SU-DHL-6 (cell line): ENCODE results near the gene FN1.

Source experiments
- H2AFZ ChIP-seq: fragments of 200-600 bp; sonication (generic); 2 replicates; pipeline ENCODE4 v1.6.1; 2014; ENCODE audit warnings: low read depth, mild to moderate bottlenecking, moderate library complexity, mixed read lengths, antibody characterized with exemption, low read length; ENCODE audit not compliant: severe bottlenecking
- H3F3A ChIP-seq: fragments of 200-600 bp; shearing (Covaris generic); 2 replicates; pipeline ENCODE4 v1.6.0; 2016; ENCODE audit warnings: antibody characterized with exemption, mild to moderate bottlenecking; ENCODE audit not compliant: insufficient read depth
- H3K27ac ChIP-seq: fragments of 200-600 bp; sonication (generic); 2 replicates; pipeline ENCODE4 v1.5.1; 2016; ENCODE audit warnings: low read depth, mild to moderate bottlenecking, low read length, moderate library complexity, mixed read lengths
- H3K27me3 ChIP-seq: fragments of 200-600 bp; sonication (generic), shearing (Covaris generic); 2 replicates; pipeline ENCODE4 v1.6.0; 2014; ENCODE audit warnings: mild to moderate bottlenecking, low read length
- H3K36me3 ChIP-seq: fragments of 200-600 bp; sonication (generic); 2 replicates; pipeline ENCODE4 v1.6.1; 2014; ENCODE audit warnings: mild to moderate bottlenecking, low read length, mixed read lengths
- H3K4me2 ChIP-seq: fragments of 300-600, 200-600 bp; shearing (Covaris generic), sonication (generic); 2 replicates; pipeline ENCODE4 v1.6.0; 2014; ENCODE audit warnings: low read length, low read depth, mild to moderate bottlenecking; ENCODE audit not compliant: poor library complexity, severe bottlenecking
- H3K4me3 ChIP-seq: fragments of 200-600 bp; sonication (generic); 2 replicates; pipeline ENCODE4 v1.5.1; 2014; ENCODE audit warnings: antibody characterized with exemption, low read length, mild to moderate bottlenecking, mixed read lengths; ENCODE audit not compliant: insufficient read depth, poor library complexity, severe bottlenecking
- H3K79me2 ChIP-seq: fragments of 200-600 bp; sonication (generic); 2 replicates; pipeline ENCODE4 v1.6.1; 2014; ENCODE audit warnings: mild to moderate bottlenecking, low read length, moderate library complexity; ENCODE audit not compliant: insufficient read depth
- H3K9ac ChIP-seq: fragments of 200-600 bp; sonication (generic); 2 replicates; pipeline ENCODE4 v1.7.0; 2014; ENCODE audit warnings: mild to moderate bottlenecking, low read length
- H3K9me2 ChIP-seq: fragments of 200-600 bp; sonication (generic); replicated peaks from 2 replicates; pipeline ENCODE4 v1.6.1; 2014; ENCODE audit warnings: low read length; ENCODE audit not compliant: insufficient read depth
- H3K9me3 ChIP-seq: fragments of 200-600 bp; sonication (generic); 2 replicates; pipeline ENCODE4 v1.6.1; 2014; ENCODE audit warnings: low read length, mixed read lengths; ENCODE audit not compliant: insufficient read depth
- H4K20me1 ChIP-seq: fragments of 200-600 bp; sonication (generic); 2 replicates; pipeline ENCODE4 v1.6.1; 2014; ENCODE audit warnings: low read depth, mild to moderate bottlenecking, antibody characterized with exemption, low read length, moderate library complexity, mixed read lengths
- EZH2phosphoT487 ChIP-seq: fragments of 200-600 bp; sonication (generic), shearing (Covaris generic); conservative IDR thresholded peaks from 2 replicates; pipeline ENCODE4 v1.6.1; 2018; ENCODE audit warnings: mild to moderate bottlenecking, antibody characterized with exemption, low read length, moderate library complexity, mixed read lengths
- TF ChIP-seq, protein P1 (sequence below): fragments of 200-600 bp; sonication (generic); IDR thresholded peaks from one replicate; pipeline ENCODE4 v1.5.1; 2017; ENCODE audit warnings: antibody characterized with exemption, mild to moderate bottlenecking, low read length, moderate library complexity; ENCODE audit not compliant: insufficient read depth, poor library complexity, severe bottlenecking

FN1 gene

GRCh38 chr2:215450188-215451011, 14.5 kb upstream of the FN1 start:
- no peak overlapping the region for H2AFZ ChIP-seq
- no peaks in the 10 kb centered on the region for H3F3A ChIP-seq
- no peaks in the 10 kb centered on the region for H3K27me3 ChIP-seq
- no peak for TF ChIP-seq EZH2phosphoT487
- TF ChIP-seq, protein P1, sequence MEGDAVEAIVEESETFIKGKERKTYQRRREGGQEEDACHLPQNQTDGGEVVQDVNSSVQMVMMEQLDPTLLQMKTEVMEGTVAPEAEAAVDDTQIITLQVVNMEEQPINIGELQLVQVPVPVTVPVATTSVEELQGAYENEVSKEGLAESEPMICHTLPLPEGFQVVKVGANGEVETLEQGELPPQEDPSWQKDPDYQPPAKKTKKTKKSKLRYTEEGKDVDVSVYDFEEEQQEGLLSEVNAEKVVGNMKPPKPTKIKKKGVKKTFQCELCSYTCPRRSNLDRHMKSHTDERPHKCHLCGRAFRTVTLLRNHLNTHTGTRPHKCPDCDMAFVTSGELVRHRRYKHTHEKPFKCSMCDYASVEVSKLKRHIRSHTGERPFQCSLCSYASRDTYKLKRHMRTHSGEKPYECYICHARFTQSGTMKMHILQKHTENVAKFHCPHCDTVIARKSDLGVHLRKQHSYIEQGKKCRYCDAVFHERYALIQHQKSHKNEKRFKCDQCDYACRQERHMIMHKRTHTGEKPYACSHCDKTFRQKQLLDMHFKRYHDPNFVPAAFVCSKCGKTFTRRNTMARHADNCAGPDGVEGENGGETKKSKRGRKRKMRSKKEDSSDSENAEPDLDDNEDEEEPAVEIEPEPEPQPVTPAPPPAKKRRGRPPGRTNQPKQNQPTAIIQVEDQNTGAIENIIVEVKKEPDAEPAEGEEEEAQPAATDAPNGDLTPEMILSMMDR = no peak
- H3K36me3 ChIP-seq = no peaks in the 10 kb centered on the region
- H3K9me2 ChIP-seq = no peaks in the 10 kb centered on the region
- H4K20me1 ChIP-seq = no peaks in the 10 kb centered on the region
- no peaks in the 10 kb centered on the region for H3K9me3 ChIP-seq
- H3K4me2 ChIP-seq = no peak overlapping the region
- H3K9ac ChIP-seq = no peak overlapping the region
- no peak overlapping the region for H3K27ac ChIP-seq
- no peaks in the 10 kb centered on the region for H3K79me2 ChIP-seq
- H3K4me3 ChIP-seq = no peak overlapping the region

DNA sequence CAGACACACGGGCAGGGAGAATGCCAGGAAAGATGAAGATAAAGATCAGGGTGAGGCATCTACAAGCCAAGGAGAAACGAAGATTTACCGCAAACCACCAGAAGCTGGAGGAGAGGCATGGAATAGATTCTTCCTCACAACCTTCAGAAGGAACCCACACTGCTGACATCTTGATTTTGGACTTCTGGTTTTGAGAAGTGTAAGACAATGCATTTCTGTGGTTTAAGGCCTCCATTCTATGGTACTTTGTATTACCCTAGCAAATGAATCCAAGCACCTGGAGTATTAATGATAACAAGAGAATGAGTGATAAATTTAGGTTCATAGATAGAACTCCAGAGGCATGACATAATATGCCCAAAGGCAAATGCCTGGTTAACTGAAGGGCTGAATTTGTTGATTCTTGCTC, 11.8 kb upstream of the FN1 start:
- H3K4me2 ChIP-seq = no peak overlapping the region
- H3K27ac ChIP-seq = no peak overlapping the region
- H3K36me3 ChIP-seq = no peaks in the 10 kb centered on the region
- TF ChIP-seq, protein P1 = no peak
- no peak for TF ChIP-seq EZH2phosphoT487
- H3K27me3 ChIP-seq = no peaks in the 10 kb centered on the region
- no peak overlapping the region for H3K4me3 ChIP-seq
- H2AFZ ChIP-seq = no peak overlapping the region
- H4K20me1 ChIP-seq = no peaks in the 10 kb centered on the region
- no peaks in the 10 kb centered on the region for H3K79me2 ChIP-seq
- H3K9me3 ChIP-seq = no peaks in the 10 kb centered on the region
- H3F3A ChIP-seq = no peaks in the 10 kb centered on the region
- no peak overlapping the region for H3K9ac ChIP-seq
- H3K9me2 ChIP-seq = no peaks in the 10 kb centered on the region

- Histone ChIP-seq H3K9ac (no peak overlapping the region), H3F3A (no peaks in the 10 kb centered on the region), H3K9me3 (no peaks in the 10 kb centered on the region), H3K27ac (no peak overlapping the region), H3K4me2 (no peak overlapping the region), H2AFZ (no peak overlapping the region), H3K4me3 (no peak overlapping the region), H3K36me3 (no peaks in the 10 kb centered on the region), H3K27me3 (no peaks in the 10 kb centered on the region), H3K79me2 (no peaks in the 10 kb centered on the region), H3K9me2 (no peaks in the 10 kb centered on the region), H4K20me1 (no peaks in the 10 kb centered on the region)
- TF ChIP-seq, protein P1 = no peak
- no peak for TF ChIP-seq EZH2phosphoT487
Observed at GRCh38 chr2:215447056-215447455, 11.2 kb upstream of the FN1 start.
